Measurements from ENCODE around the gene INTS11.

Gene INTS11

GRCh38 chr1:1310476-1311053 is 13.9 kb downstream of the INTS11 start:
- TF ChIP-seq POU6F1 (CRISPR knock-in tag; IDR thresholded peaks at IDR 0.05; ENCODE audit: borderline replicate concordance, low read depth) (no peak), ZNF565 (CRISPR knock-in tag; conservative IDR thresholded peaks at IDR 0.05; ENCODE audit: low read depth) (no peak), TOX (CRISPR knock-in tag; IDR thresholded peaks at IDR 0.05; ENCODE audit: borderline replicate concordance) (no peak), GLIS3 (CRISPR knock-in tag; IDR thresholded peaks at IDR 0.05) (no peak), CSDC2 (CRISPR knock-in tag; IDR thresholded peaks at IDR 0.05) (no peak), PATZ1 (CRISPR knock-in tag; IDR thresholded peaks at IDR 0.05; ENCODE audit: borderline replicate concordance) (no peak), ZNF70 (CRISPR knock-in tag; IDR thresholded peaks at IDR 0.05) (no peak), BACH2 (CRISPR knock-in tag; IDR thresholded peaks at IDR 0.05; ENCODE audit: borderline replicate concordance) (no peak), TCF4 (CRISPR knock-in tag; IDR thresholded peaks at IDR 0.05; ENCODE audit: borderline replicate concordance) (no peak), OSR1 (CRISPR knock-in tag; IDR thresholded peaks at IDR 0.05) (no peak), CSRNP3 (CRISPR knock-in tag; IDR thresholded peaks at IDR 0.05) (no peak), ZC3H10 (CRISPR knock-in tag; IDR thresholded peaks at IDR 0.05) (no peak), ZFP3 (CRISPR knock-in tag; IDR thresholded peaks at IDR 0.05) (no peak), ESRRG (CRISPR knock-in tag; IDR thresholded peaks at IDR 0.05) (no peak), TSHZ2 (CRISPR knock-in tag; IDR thresholded peaks at IDR 0.05) (no peak), PPARA (CRISPR knock-in tag; IDR thresholded peaks at IDR 0.05; ENCODE audit: borderline replicate concordance) (no peak)
- ATAC-seq = no peak

- no peak for TF ChIP-seq TSHZ2 (CRISPR knock-in tag; IDR thresholded peaks at IDR 0.05)
- TF ChIP-seq ARNTL (CRISPR knock-in tag; IDR thresholded peaks at IDR 0.05; ENCODE audit: borderline replicate concordance, low read depth) = no peak
- TF ChIP-seq CREB5 (CRISPR knock-in tag; IDR thresholded peaks at IDR 0.05; ENCODE audit: low read depth) = no peak
- TF ChIP-seq SNAI2 (CRISPR knock-in tag; IDR thresholded peaks at IDR 0.05) = no peak
- TF ChIP-seq CSRNP3 (CRISPR knock-in tag; IDR thresholded peaks at IDR 0.05) = no peak
- no peak for TF ChIP-seq TOX (CRISPR knock-in tag; IDR thresholded peaks at IDR 0.05; ENCODE audit: borderline replicate concordance)
- TF ChIP-seq PATZ1 (CRISPR knock-in tag; IDR thresholded peaks at IDR 0.05; ENCODE audit: borderline replicate concordance) = no peak
- no peak for TF ChIP-seq ZNF8 (CRISPR knock-in tag; IDR thresholded peaks at IDR 0.05)
- TF ChIP-seq ESRRG (CRISPR knock-in tag; IDR thresholded peaks at IDR 0.05) = no peak
- TF ChIP-seq ZNF565 (CRISPR knock-in tag; conservative IDR thresholded peaks at IDR 0.05; ENCODE audit: low read depth) = no peak
- no peak for TF ChIP-seq TCF4 (CRISPR knock-in tag; IDR thresholded peaks at IDR 0.05; ENCODE audit: borderline replicate concordance)
- no peak for ATAC-seq
Observed at GRCh38 chr1:1310109-1310385, 14.4 kb downstream of the INTS11 start.
